Natural killer cell (primary cell): ENCODE data around the gene HUS1B. TPM values are rescaled to one million over a fixed set of nuclear protein-coding genes. Genes with fewer than 3 reads are reported as not detected.

Experiments
- ATAC-seq, 3 donors: fragments of 150-1000 bp in 2 of 3; fragments of 200-7000 bp in 1 of 3; cut with Tn5 transposase; 1 replicate in 1 of 3; 2 replicates in 2 of 3; pipeline ENCODE4 v1.10.0; 2021; ENCODE audit warnings: mild to moderate bottlenecking in 2 of 3, moderate library complexity in 2 of 3
- DNase-seq, 2 donors: peaks; one replicate each; pipeline versions ENCODE4 v3.0.0 to v3.0.0-alpha.2; 2013 to 2021; ENCODE audit warnings: mixed read lengths in 1 of 2
- H3K27ac ChIP-seq: one replicate; pipeline ENCODE4 v1.5.1; 2013; ENCODE audit warnings: mild to moderate bottlenecking, low read length
- H3K27me3 ChIP-seq: one replicate; pipeline ENCODE4 v1.6.1; 2013; ENCODE audit warnings: low read length; ENCODE audit not compliant: control insufficient read depth, insufficient read depth
- H3K36me3 ChIP-seq: one replicate; pipeline ENCODE4 v1.6.1; 2013; ENCODE audit warnings: low read length; ENCODE audit not compliant: control insufficient read depth, insufficient read depth
- H3K4me1 ChIP-seq: one replicate; pipeline ENCODE4 v1.6.1; 2013; ENCODE audit warnings: low read length; ENCODE audit not compliant: control insufficient read depth, insufficient read depth
- H3K4me3 ChIP-seq: one replicate; pipeline ENCODE4 v1.5.1; 2013; ENCODE audit warnings: low read length
- H3K9me3 ChIP-seq: one replicate; pipeline ENCODE4 v1.6.1; 2013; ENCODE audit warnings: low read length; ENCODE audit not compliant: control insufficient read depth, insufficient read depth
- H3K27ac Mint-ChIP-seq, 2 donors: one replicate each; pipeline ENCODE4 v1.8.0; 2022; ENCODE audit warnings: mild to moderate bottlenecking in 2 of 2, mixed read lengths in 2 of 2, moderate library complexity in 1 of 2
- H3K27me3 Mint-ChIP-seq, 2 donors: one replicate each; pipeline ENCODE4 v1.8.0; 2022; ENCODE audit warnings: low read depth in 2 of 2, mixed read lengths in 2 of 2
- H3K36me3 Mint-ChIP-seq: one replicate; pipeline ENCODE4 v1.8.0; 2022; ENCODE audit warnings: mixed read lengths
- H3K4me1 Mint-ChIP-seq, 2 donors: one replicate each; pipeline ENCODE4 v1.8.0; 2022; ENCODE audit warnings: mixed read lengths in 2 of 2
- H3K4me3 Mint-ChIP-seq: one replicate; pipeline ENCODE4 v1.8.0; 2022; ENCODE audit warnings: mild to moderate bottlenecking, moderate library complexity, mixed read lengths
- H3K9me3 Mint-ChIP-seq, 2 donors: one replicate each; pipeline ENCODE4 v1.8.0; 2022; ENCODE audit warnings: mixed read lengths in 2 of 2
- CTCF ChIP-seq: fragments of 200-600 bp; IDR thresholded peaks from one replicate; pipeline ENCODE4 v1.8.0; 2022; ENCODE audit warnings: antibody characterized with exemption
- WGBS: methylation state at CpG from one replicate; pipeline ENCODE4 v1.1.7; 2013; ENCODE audit warnings: missing lambda C conversion rate; ENCODE audit not compliant: insufficient coverage; 5-methylcytosine and 5-hydroxymethylcytosine counted together
- intact Hi-C: fragments of 100-400 bp; cut with micrococcal nuclease; formaldehyde crosslinking; loops from one replicate; pipeline ENCODE4 v1.14.2; 2022
- total RNA-seq, 4 donors: library from RNA; stranded (reverse); fragments of 120-200 nt in 1 of 4; gene quantifications; one replicate each; pipeline versions ENCODE4 v1.2.3 to v1.2.4, GENCODE V29; 2013 to 2022

Gene HUS1B
- total RNA-seq, 3 donors from 2014 or later (not counting 1 experiment from before 2014, with no cell fraction given) = 1.5 to 3.4 (median 2.8) TPM

GRCh38 chr6:692858-693722 is 36.2 kb upstream of the HUS1B start, which contains the start of gene EXOC2:
EXOC2 (minus strand) TSS chr6:693139; CDS start chr6:637818, 55,321 bp downstream.
- Histone ChIP-seq H3K36me3 (peaks cover 9% of the 10 kb centered on the region), H3K27me3 (no peaks in the 10 kb centered on the region), H3K9me3 (no peaks in the 10 kb centered on the region), H3K4me1 (peaks cover 14% of the 10 kb centered on the region), H3K27ac (peak within 1 kb of the TSS; percentile 73), H3K4me3 (peak within 1 kb of the TSS; percentile 79)
- WGBS = 1% methylated on average over 63 of the region's 63 CpGs
- no peak for TF ChIP-seq CTCF
- intact Hi-C loops = no loop called here
- peak; percentile 82 to 89 for DNase-seq
- H3K27me3 Mint-ChIP-seq = no peaks in the 10 kb centered on the region
- ATAC-seq = peak; percentile 87 to 93 (median 91)
- H3K4me1 Mint-ChIP-seq = peaks cover 27 to 31% of the 10 kb centered on the region in 2 donors
- H3K4me3 Mint-ChIP-seq = peak within 1 kb of the TSS; percentile 92
- H3K36me3 Mint-ChIP-seq = no peaks in the 10 kb centered on the region
- H3K9me3 Mint-ChIP-seq = no peaks in the 10 kb centered on the region
- peak within 1 kb of the TSS; percentile 82 to 89 for H3K27ac Mint-ChIP-seq

- Mint-ChIP-seq H3K27me3 (no peaks in the 10 kb centered on the region), H3K36me3 (no peaks in the 10 kb centered on the region), H3K27ac (peak overlapping the region; percentile 82 to 89), H3K4me3 (peak overlapping the region; percentile 92), H3K4me1 (peaks cover 27 to 31% of the 10 kb centered on the region in 2 donors), H3K9me3 (no peaks in the 10 kb centered on the region)
- Histone ChIP-seq H3K27ac (peak overlapping the region; percentile 73), H3K36me3 (peaks cover 15% of the 10 kb centered on the region), H3K9me3 (no peaks in the 10 kb centered on the region), H3K27me3 (no peaks in the 10 kb centered on the region), H3K4me3 (peak overlapping the region; percentile 79), H3K4me1 (peaks cover 14% of the 10 kb centered on the region)
- 1% methylated on average over 45 of the region's 45 CpGs for WGBS
- intact Hi-C loops = no loop called here
- TF ChIP-seq CTCF = no peak
- ATAC-seq (peak; percentile 80 to 88 (median 81)), DNase-seq (peak; percentile 51 to 87)
These were observed 35.5 kb upstream of the HUS1B start for GRCh38 chr6:692356-692851.

- Histone ChIP-seq H3K36me3 (peaks cover 15% of the 10 kb centered on the region), H3K27ac (no peak overlapping the region), H3K27me3 (no peaks in the 10 kb centered on the region), H3K4me1 (peaks cover 19% of the 10 kb centered on the region), H3K4me3 (no peak overlapping the region), H3K9me3 (no peaks in the 10 kb centered on the region)
- TF ChIP-seq CTCF = no peak
- no peak for ATAC-seq
- no peak for DNase-seq
- H3K27ac Mint-ChIP-seq = no peak overlapping the region
- H3K4me1 Mint-ChIP-seq = peaks cover 38 to 43% of the 10 kb centered on the region in 2 donors
- intact Hi-C loops = no loop called here
- WGBS = 48% methylated on average over 2 of the region's 2 CpGs
- no peaks in the 10 kb centered on the region for H3K36me3 Mint-ChIP-seq
- H3K9me3 Mint-ChIP-seq = no peaks in the 10 kb centered on the region
- no peak overlapping the region for H3K4me3 Mint-ChIP-seq
- H3K27me3 Mint-ChIP-seq = no peaks in the 10 kb centered on the region
These were observed 32.3 kb upstream of the HUS1B start for GRCh38 chr6:689223-689622.
